Stomach (tissue), 4 donors: ENCODE measurements around the gene IVL.

ENCODE experiments used
- CTCF ChIP-seq, 7 experiments: fragments of 450-650 bp in 4 of 7; fragments of 200-600 bp in 3 of 7; sonication (generic) in 3 of 7; IDR thresholded peaks; one replicate each; pipeline ENCODE4 v1.5.1; 2016 to 2019; ENCODE audit warnings: antibody characterized with exemption in 7 of 7, control low read depth in 2 of 7, mild to moderate bottlenecking in 1 of 7
- POLR2A ChIP-seq, 4 donors: fragments of 450-650 bp; IDR thresholded peaks; one replicate each; pipeline ENCODE4 v1.6.1; 2016; ENCODE audit warnings: antibody characterized with exemption in 4 of 4, control low read depth in 2 of 4, mild to moderate bottlenecking in 1 of 4, moderate library complexity in 1 of 4

- TF ChIP-seq CTCF (IDR thresholded peaks at IDR 0.05) (no peak), POLR2A (IDR thresholded peaks at IDR 0.05) (no peak)
Observed at GRCh38 chr1:152904688-152905440, 3.5 kb upstream of the IVL start.
